H1 (cell line): ENCODE results near the gene ZNF189. TPM values are rescaled to one million over a fixed set of nuclear protein-coding genes. Genes with fewer than 3 reads are reported as not detected.

Source experiments
- CTCF ChIA-PET: fragments of 300-600 bp; sonication (Branson Sonifier 250); formaldehyde crosslinking; loops from one replicate; lab custom pipeline; 2021; ENCODE audit not compliant: partially characterized antibody; lab: Charles Lee
- POLR2A ChIA-PET: fragments of 300-600 bp; sonication (Branson Sonifier 250); formaldehyde crosslinking; loops from one replicate; lab custom pipeline; 2021; ENCODE audit warnings: inconsistent platforms; ENCODE audit not compliant: partially characterized antibody; lab: Charles Lee
- DNase-seq, 2 experiments: peaks; one replicate each; pipeline versions ENCODE4 v3.0.0 to v3.0.0-alpha.2; 2010 to 2022; ENCODE audit warnings: low spot score in 2 of 2, low read depth in 1 of 2, mixed read lengths in 1 of 2
- FAIRE-seq: peaks from 2 replicates; lab custom pipeline; 2011; peaks lifted over from hg19 to GRCh38; lab: Jason Lieb, UNC
- H2AFZ ChIP-seq: 2 replicates; pipeline ENCODE4 v1.8.1; 2012; ENCODE audit warnings: low read length, inconsistent platforms
- H2AK5ac ChIP-seq: 2 replicates; pipeline ENCODE4 v1.6.1; 2013; ENCODE audit warnings: low read depth, low read length
- H2BK120ac ChIP-seq: replicated peaks from 2 replicates; pipeline ENCODE3; 2013; ENCODE audit warnings: low read depth, low read length, inconsistent platforms
- H2BK12ac ChIP-seq: 2 replicates; pipeline ENCODE4 v1.6.1; 2013; ENCODE audit warnings: low read depth, low read length
- H2BK15ac ChIP-seq: 2 replicates; pipeline ENCODE4 v1.6.1; 2013; ENCODE audit warnings: low read length
- H2BK20ac ChIP-seq: 2 replicates; pipeline ENCODE4 v1.6.1; 2013; ENCODE audit warnings: low read length
- H2BK5ac ChIP-seq: 2 replicates; pipeline ENCODE4 v1.6.1; 2013; ENCODE audit warnings: low read depth, low read length
- H3K14ac ChIP-seq: 2 replicates; pipeline ENCODE4 v1.6.1; 2013; ENCODE audit warnings: inconsistent platforms; ENCODE audit not compliant: insufficient read length
- H3K18ac ChIP-seq: 2 replicates; pipeline ENCODE4 v1.6.1; 2013; ENCODE audit warnings: low read length; ENCODE audit errors: extremely low read depth
- H3K23ac ChIP-seq: 2 replicates; pipeline ENCODE4 v1.6.1; 2013; ENCODE audit warnings: inconsistent platforms; ENCODE audit not compliant: insufficient read length
- H3K23me2 ChIP-seq: 2 replicates; pipeline ENCODE4 v1.6.1; 2013; ENCODE audit warnings: low read depth, low read length
- H3K27ac ChIP-seq: 2 replicates; pipeline ENCODE4 v1.6.1; 2011; ENCODE audit warnings: low read depth, low read length, inconsistent platforms
- H3K27me3 ChIP-seq, 4 experiments: replicated peaks in 1 of 4; 1 replicate in 1 of 4; 2 replicates in 3 of 4; pipeline versions ENCODE4 v1.6.1 to v1.8.1; 2011 to 2013; ENCODE audit warnings: low read length in 3 of 4, mild to moderate bottlenecking in 3 of 4, inconsistent platforms in 2 of 4, mixed read lengths in 2 of 4, moderate library complexity in 1 of 4; ENCODE audit not compliant: control insufficient read depth in 3 of 4, insufficient read depth in 3 of 4; ENCODE audit errors: extremely low read depth in 1 of 4
- H3K36me3 ChIP-seq, 4 experiments: 2 replicates each; pipeline versions ENCODE4 v1.6.1 to v1.8.1; 2011 to 2013; ENCODE audit warnings: mild to moderate bottlenecking in 4 of 4, low read length in 3 of 4, moderate library complexity in 2 of 4, control low read depth in 1 of 4, inconsistent platforms in 1 of 4; ENCODE audit not compliant: insufficient read depth in 4 of 4, control insufficient read depth in 2 of 4
- H3K4ac ChIP-seq: replicated peaks from 2 replicates; pipeline ENCODE3; 2013; ENCODE audit warnings: low read length, low read depth, mixed read lengths, inconsistent platforms; ENCODE audit not compliant: insufficient read length
- H3K4me1 ChIP-seq, 4 experiments: replicated peaks in 1 of 4; 1 replicate in 1 of 4; 2 replicates in 3 of 4; pipeline versions ENCODE4 v1.6.1 to v1.8.1; 2011 to 2013; ENCODE audit warnings: low read length in 3 of 4, inconsistent platforms in 2 of 4, mixed read lengths in 1 of 4; ENCODE audit not compliant: insufficient read depth in 4 of 4, control insufficient read depth in 3 of 4
- H3K4me2 ChIP-seq, 2 experiments: 2 replicates each; pipeline versions ENCODE4 v1.6.1 to v1.8.1; 2011 to 2013; ENCODE audit warnings: low read depth in 2 of 2, low read length in 2 of 2, control low read depth in 1 of 2, inconsistent platforms in 1 of 2, mild to moderate bottlenecking in 1 of 2; ENCODE audit not compliant: insufficient read depth in 1 of 2
- H3K4me3 ChIP-seq, 4 experiments: fragments of 200-600, 300-600 bp in 1 of 4; sonication (generic), shearing (Covaris generic), sonication (Bioruptor Twin) in 1 of 4; 2 replicates each; pipeline versions ENCODE4 v1.5.1 to v1.8.1; 2011 to 2016; ENCODE audit warnings: low read length in 4 of 4, low read depth in 3 of 4, control low read depth in 2 of 4, inconsistent platforms in 2 of 4, mild to moderate bottlenecking in 2 of 4, mixed read lengths in 1 of 4, moderate library complexity in 1 of 4; ENCODE audit not compliant: insufficient read depth in 2 of 4; ENCODE audit errors: extremely low read depth in 1 of 4
- H3K56ac ChIP-seq: replicated peaks from 2 replicates; pipeline ENCODE3; 2013; ENCODE audit warnings: low read depth, mild to moderate bottlenecking, mixed read lengths, low read length, inconsistent platforms; ENCODE audit not compliant: insufficient read length
- H3K79me1 ChIP-seq: 2 replicates; pipeline ENCODE4 v1.6.1; 2013; ENCODE audit warnings: low read depth, low read length, control low read depth
- H3K79me2 ChIP-seq, 2 experiments: 2 replicates each; pipeline versions ENCODE4 v1.6.1 to v1.8.1; 2012 to 2013; ENCODE audit warnings: low read length in 2 of 2, mild to moderate bottlenecking in 2 of 2, inconsistent platforms in 1 of 2; ENCODE audit not compliant: insufficient read depth in 2 of 2, control insufficient read depth in 1 of 2
- H3K9ac ChIP-seq, 4 experiments: replicated peaks in 1 of 4; 1 replicate in 1 of 4; 2 replicates in 3 of 4; pipeline versions ENCODE4 v1.6.1 to v1.8.1; 2011 to 2013; ENCODE audit warnings: low read depth in 3 of 4, low read length in 3 of 4, control low read depth in 2 of 4, mild to moderate bottlenecking in 2 of 4, moderate library complexity in 2 of 4, inconsistent platforms in 1 of 4; ENCODE audit errors: extremely low read depth in 1 of 4
- H3K9me3 ChIP-seq, 2 experiments: 2 replicates each; pipeline versions ENCODE4 v1.6.1 to v1.8.1; 2012 to 2013; ENCODE audit warnings: mild to moderate bottlenecking in 2 of 2, moderate library complexity in 2 of 2, control low read depth in 1 of 2, inconsistent platforms in 1 of 2, low read depth in 1 of 2, low read length in 1 of 2, mixed read lengths in 1 of 2; ENCODE audit not compliant: insufficient read depth in 2 of 2
- H4K20me1 ChIP-seq, 2 experiments: replicated peaks in 1 of 2; 2 replicates each; pipeline versions ENCODE3 to v1.8.1; 2011 to 2013; ENCODE audit warnings: inconsistent platforms in 2 of 2, low read length in 2 of 2, mild to moderate bottlenecking in 1 of 2; ENCODE audit not compliant: insufficient read depth in 2 of 2, control insufficient read depth in 1 of 2
- H4K5ac ChIP-seq: 2 replicates; pipeline ENCODE4 v1.6.1; 2013; ENCODE audit warnings: low read length, low read depth, mixed read lengths, inconsistent platforms; ENCODE audit not compliant: insufficient read length
- H4K8ac ChIP-seq: 2 replicates; pipeline ENCODE4 v1.8.0; 2013; ENCODE audit warnings: mild to moderate bottlenecking, moderate library complexity, low read length, inconsistent platforms; ENCODE audit not compliant: insufficient read depth; ENCODE audit errors: extremely low read depth
- H4K91ac ChIP-seq: replicated peaks from 2 replicates; pipeline ENCODE3; 2013; ENCODE audit warnings: low read length, mixed read lengths, inconsistent platforms; ENCODE audit not compliant: insufficient read length
- BCL11A ChIP-seq, 2 experiments: IDR thresholded peaks; one replicate each; pipeline ENCODE4 v1.6.1; 2011; ENCODE audit warnings: low read depth in 2 of 2, low read length in 2 of 2, mild to moderate bottlenecking in 2 of 2
- CHD2 ChIP-seq: IDR thresholded peaks from 2 replicates; pipeline ENCODE4 v1.6.1; 2012; ENCODE audit warnings: low read length, improper control_type of control experiment
- FOSL1 ChIP-seq: IDR thresholded peaks from 2 replicates; pipeline ENCODE4 v1.6.1; 2011; ENCODE audit warnings: mild to moderate bottlenecking, low read depth, low read length, moderate library complexity; ENCODE audit not compliant: insufficient read depth
- HDAC6 ChIP-seq: IDR thresholded peaks from one replicate; pipeline ENCODE4 v1.7.1; 2012; ENCODE audit warnings: low read depth, mild to moderate bottlenecking, inconsistent platforms, low read length, moderate library complexity
- MAFK ChIP-seq: IDR thresholded peaks from 2 replicates; pipeline ENCODE4 v1.6.1; 2012; ENCODE audit warnings: low read depth, mild to moderate bottlenecking, improper control_type of control experiment, low read length
- NANOG ChIP-seq: IDR thresholded peaks from 2 replicates; pipeline ENCODE4 v1.6.1; 2011; ENCODE audit warnings: low read length, low read depth, mild to moderate bottlenecking, inconsistent platforms; ENCODE audit not compliant: insufficient read depth, poor library complexity, severe bottlenecking
- RAD21 ChIP-seq, 2 experiments: IDR thresholded peaks in 1 of 2; conservative IDR thresholded peaks in 1 of 2; 2 replicates each; pipeline ENCODE4 v1.6.1; 2011; ENCODE audit warnings: low read depth in 2 of 2, low read length in 2 of 2, improper control_type of control experiment in 1 of 2, inconsistent platforms in 1 of 2, mild to moderate bottlenecking in 1 of 2, moderate library complexity in 1 of 2
- SIRT6 ChIP-seq: IDR thresholded peaks from one replicate; pipeline ENCODE4 v1.7.1; 2012; ENCODE audit warnings: low read length, inconsistent platforms
- SIX5 ChIP-seq: IDR thresholded peaks from 2 replicates; pipeline ENCODE4 v1.6.1; 2011; ENCODE audit warnings: mild to moderate bottlenecking, low read depth, low read length
- WGBS, 2 experiments: shearing (Covaris generic) in 1 of 2; methylation state at CpG; one replicate each; pipeline versions ENCODE4 v1.1.6 to v1.1.7; 2013 to 2015; ENCODE audit warnings: low lambda C conversion rate in 2 of 2, mixed read lengths in 2 of 2, inconsistent platforms in 1 of 2, low coverage in 1 of 2, missing lambda C conversion rate in 1 of 2; ENCODE audit not compliant: insufficient replicate concordance in 2 of 2, insufficient coverage in 1 of 2, insufficient read length in 1 of 2; ENCODE audit errors: extremely low coverage in 1 of 2, missing lambda C conversion rate in 1 of 2; 5-methylcytosine and 5-hydroxymethylcytosine counted together
- polyA plus RNA-seq, 7 experiments: library from polyadenylated mRNA; depleted of rRNA in 3 of 7; stranded (reverse) in 5 of 7; unstranded in 2 of 7; fragments of >200 nt in 5 of 7; fragments of 200-250 nt in 2 of 7; gene quantifications; 1 replicate in 5 of 7; 2 replicates in 1 of 7; 4 replicates in 1 of 7; pipeline versions ENCODE4 v1.2.1 to v1.2.3, GENCODE V29; 2011 to 2013; ENCODE audit warnings: missing spikeins in 2 of 7, mixed read lengths in 2 of 7
- total RNA-seq: library from RNA; stranded (reverse); fragmentation: NEBNext Ultra II Directional; extraction: Animal tissue kit (Norgen Biotek cat#: 25700); gene quantifications from 2 replicates; pipeline ENCODE4 v1.2.1, GENCODE V29; 2021
- TF ChIP-seq, protein P1 (sequence below), 3 experiments: IDR thresholded peaks; 1 replicate in 2 of 3; 2 replicates in 1 of 3; pipeline versions ENCODE4 v1.5.1 to v1.6.1; 2011; ENCODE audit warnings: low read length in 3 of 3, mild to moderate bottlenecking in 3 of 3, inconsistent platforms in 2 of 3, low read depth in 1 of 3, moderate library complexity in 1 of 3; ENCODE audit not compliant: insufficient read depth in 1 of 3; ENCODE audit errors: control extremely low read depth in 1 of 3

ZNF189 gene
- total and polyA plus RNA-seq, 2 of the 8 experiments (the other 6 are each of a cell fraction or from before 2014, with no cell fraction given) = 1.9 to 12.3 TPM

DNA sequence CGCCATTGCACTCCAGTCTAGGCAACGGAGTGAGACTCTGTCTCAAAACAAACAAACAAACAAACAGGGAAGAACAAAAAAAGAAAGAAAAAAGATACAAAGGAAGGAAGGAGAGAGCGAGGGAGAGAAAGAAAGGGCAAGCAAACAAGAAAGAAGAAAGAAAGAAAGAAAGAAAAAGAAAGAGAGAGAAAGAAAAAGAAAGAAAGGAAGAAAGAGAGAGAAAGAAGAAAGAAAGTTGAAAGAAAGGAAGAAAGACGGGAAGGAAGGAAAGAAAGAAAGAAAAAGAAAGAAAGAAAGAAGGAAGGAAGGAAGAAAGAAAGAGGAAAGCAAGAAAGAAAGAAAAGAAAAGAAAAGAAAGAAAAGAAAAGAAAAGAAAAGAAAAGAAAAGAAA is 50.0 kb downstream of the ZNF189 start:
- Histone ChIP-seq H2BK120ac (no peak overlapping the region), H2AK5ac (no peak overlapping the region), H3K4me1 (no peaks in the 10 kb centered on the region; a peak in 1 of 7 replicates), H3K4me3 (peak overlapping the region in 1 of 4 experiments; percentile 80; a peak in 3 of 8 replicates)
- CTCF ChIA-PET = interaction anchor here (0.6 to 2.3 kb wide), 45 partner anchors 9 to 150 kb away, joined by 3 to 48 read pairs (median 5); partner anchors contain the start of genes ALDOB, MRPL50, RNF20 and ZNF189
- TF ChIP-seq SIX5 (no peak), SIRT6 (no peak), CHD2 (no peak), HDAC6 (no peak), RAD21 (IDR thresholded peaks at IDR 0.05 in 1 of 2, conservative IDR thresholded peaks at IDR 0.05 in 1 of 2; ENCODE audit: low read depth in 2 of 2, low read length in 2 of 2) (no peak), BCL11A (IDR thresholded peaks at IDR 0.05; ENCODE audit: low read depth in 2 of 2, low read length in 2 of 2) (no peak), FOSL1 (no peak), MAFK (no peak), NANOG (no peak)
- TF ChIP-seq, protein P1, sequence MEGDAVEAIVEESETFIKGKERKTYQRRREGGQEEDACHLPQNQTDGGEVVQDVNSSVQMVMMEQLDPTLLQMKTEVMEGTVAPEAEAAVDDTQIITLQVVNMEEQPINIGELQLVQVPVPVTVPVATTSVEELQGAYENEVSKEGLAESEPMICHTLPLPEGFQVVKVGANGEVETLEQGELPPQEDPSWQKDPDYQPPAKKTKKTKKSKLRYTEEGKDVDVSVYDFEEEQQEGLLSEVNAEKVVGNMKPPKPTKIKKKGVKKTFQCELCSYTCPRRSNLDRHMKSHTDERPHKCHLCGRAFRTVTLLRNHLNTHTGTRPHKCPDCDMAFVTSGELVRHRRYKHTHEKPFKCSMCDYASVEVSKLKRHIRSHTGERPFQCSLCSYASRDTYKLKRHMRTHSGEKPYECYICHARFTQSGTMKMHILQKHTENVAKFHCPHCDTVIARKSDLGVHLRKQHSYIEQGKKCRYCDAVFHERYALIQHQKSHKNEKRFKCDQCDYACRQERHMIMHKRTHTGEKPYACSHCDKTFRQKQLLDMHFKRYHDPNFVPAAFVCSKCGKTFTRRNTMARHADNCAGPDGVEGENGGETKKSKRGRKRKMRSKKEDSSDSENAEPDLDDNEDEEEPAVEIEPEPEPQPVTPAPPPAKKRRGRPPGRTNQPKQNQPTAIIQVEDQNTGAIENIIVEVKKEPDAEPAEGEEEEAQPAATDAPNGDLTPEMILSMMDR (IDR thresholded peaks at IDR 0.05; ENCODE audit: control extremely low read depth in 1 of 3, insufficient read depth in 1 of 3, low read depth in 1 of 3, low read length in 3 of 3) = no peak
- TF ChIP-seq, all 59 proteins: peak for 0
- no peak overlapping the region for H3K4ac ChIP-seq
- no peak overlapping the region for H2AFZ ChIP-seq
- H4K5ac ChIP-seq = no peak overlapping the region
- no peak overlapping the region for H4K91ac ChIP-seq
- H3K23me2 ChIP-seq = peaks cover 1% of the 10 kb centered on the region; the same call in 1 of the 2 replicates
- H3K79me2 ChIP-seq = no peaks in the 10 kb centered on the region
- no peak overlapping the region for H3K56ac ChIP-seq
- no peak overlapping the region for H3K18ac ChIP-seq
- H3K27ac ChIP-seq = no peak overlapping the region
- no peak overlapping the region for H3K9ac ChIP-seq
- H3K4me2 ChIP-seq = peak overlapping the region in 1 of 2 experiments; percentile 1; a peak in 1 of 4 replicates
- no peak for DNase-seq
- no peaks in the 10 kb centered on the region for H4K20me1 ChIP-seq
- H3K79me1 ChIP-seq = no peaks in the 10 kb centered on the region
- H3K14ac ChIP-seq = no peak overlapping the region
- no peak overlapping the region for H2BK5ac ChIP-seq
- H2BK15ac ChIP-seq = no peak overlapping the region
- no peaks in the 10 kb centered on the region for H3K27me3 ChIP-seq
- POLR2A ChIA-PET = interaction anchor here (1.0 to 1.6 kb wide), 3 partner anchors 10 to 85 kb away, joined by 3 to 6 read pairs (median 3); partner anchors contain the start of gene RNF20
- H3K36me3 ChIP-seq = no peaks in the 10 kb centered on the region
- no peak overlapping the region for H2BK12ac ChIP-seq
- no peak overlapping the region for H3K23ac ChIP-seq
- WGBS, 2 experiments = 61% methylated on average over 4 of the region's 4 CpGs; no CpG with 5 or more reads in 1 of the 2 experiments
- H4K8ac ChIP-seq = no peak overlapping the region
- H2BK20ac ChIP-seq = no peak overlapping the region
- no peak for FAIRE-seq
- peaks cover 2 to 6% of the 10 kb centered on the region in 2 experiments; a peak in 2 of 4 replicates for H3K9me3 ChIP-seq
